Forelimb muscle (tissue), 1 donor: Measurements from ENCODE around the gene ZNF469. TPM values are rescaled to one million over a fixed set of nuclear protein-coding genes. Genes with fewer than 3 reads are reported as not detected.

Experiments used
- DNase-seq: peaks from one replicate; pipeline ENCODE4 v3.0.0-alpha.2; 2013; ENCODE audit warnings: low read depth
- polyA plus RNA-seq: library from polyadenylated mRNA; unstranded; fragments of 120-200 nt; gene quantifications from one replicate; pipeline ENCODE4 v1.2.1, GENCODE V29; 2013; ENCODE audit not compliant: insufficient read length

The ZNF469 gene
- polyA plus RNA-seq, 1 donor, result 4.9 TPM

DNA sequence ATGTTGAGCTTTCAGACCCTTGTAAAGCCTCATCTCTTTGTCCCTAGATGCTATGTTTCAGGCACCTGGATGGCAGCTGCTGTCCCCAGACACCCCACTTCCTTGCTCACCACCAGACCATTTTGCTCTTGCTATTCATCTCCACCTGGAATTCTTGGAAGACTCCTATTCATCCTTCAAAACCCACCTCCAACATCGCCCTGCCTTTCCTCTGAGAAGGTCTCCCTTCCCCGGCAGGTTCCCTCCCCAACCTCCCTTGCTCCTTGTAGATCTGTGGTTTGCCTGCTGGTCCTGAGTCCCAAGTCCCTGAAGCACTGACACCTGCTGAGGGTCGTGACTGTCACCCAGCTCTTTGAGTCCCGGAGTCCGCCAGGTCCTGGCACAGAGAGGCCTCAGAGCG is 9.9 kb downstream of the ZNF469 start:
- DNase-seq, result no peak

DNA sequence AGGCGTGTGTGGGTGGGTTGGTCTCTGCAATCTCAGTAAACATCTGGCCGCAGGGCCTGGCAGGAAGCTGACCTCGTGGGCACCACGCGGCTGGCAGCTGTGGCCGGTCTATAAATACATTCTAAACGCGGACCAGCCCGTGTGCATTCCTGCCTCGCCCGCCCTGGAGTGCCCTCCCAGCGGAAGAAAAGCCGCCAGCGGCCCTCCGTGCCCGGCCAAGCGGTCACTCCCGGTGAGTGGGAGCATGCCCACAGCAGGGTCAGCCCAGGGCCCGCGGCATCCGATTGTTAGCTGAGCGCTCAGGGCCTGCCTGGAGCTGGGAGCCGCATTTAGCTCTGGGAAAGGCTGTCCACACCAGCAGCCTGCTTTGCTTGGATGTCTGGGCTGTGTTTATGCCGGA is 10.3 kb downstream of the ZNF469 start:
- no peak for DNase-seq

DNA sequence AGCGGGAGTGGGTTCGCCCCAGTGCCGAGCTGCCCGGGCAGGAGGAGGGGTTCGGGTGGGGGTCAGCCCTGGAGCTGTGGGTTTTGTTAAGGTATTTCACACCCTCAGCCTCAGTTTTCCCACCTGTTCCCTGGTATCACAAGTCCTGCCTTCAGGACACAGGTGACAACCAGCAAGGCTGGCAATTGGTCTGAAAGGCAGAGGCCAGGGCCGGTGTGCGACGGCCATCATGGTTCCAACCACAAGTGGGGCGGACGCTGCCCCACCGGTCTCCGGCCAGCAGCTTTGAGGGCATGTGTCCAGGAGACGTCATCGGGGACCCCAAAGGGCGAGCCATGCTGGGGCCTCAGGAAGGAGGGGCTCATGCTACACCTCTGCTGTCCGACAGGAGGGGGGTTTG is 10.8 kb downstream of the ZNF469 start:
- no peak for DNase-seq

DNA sequence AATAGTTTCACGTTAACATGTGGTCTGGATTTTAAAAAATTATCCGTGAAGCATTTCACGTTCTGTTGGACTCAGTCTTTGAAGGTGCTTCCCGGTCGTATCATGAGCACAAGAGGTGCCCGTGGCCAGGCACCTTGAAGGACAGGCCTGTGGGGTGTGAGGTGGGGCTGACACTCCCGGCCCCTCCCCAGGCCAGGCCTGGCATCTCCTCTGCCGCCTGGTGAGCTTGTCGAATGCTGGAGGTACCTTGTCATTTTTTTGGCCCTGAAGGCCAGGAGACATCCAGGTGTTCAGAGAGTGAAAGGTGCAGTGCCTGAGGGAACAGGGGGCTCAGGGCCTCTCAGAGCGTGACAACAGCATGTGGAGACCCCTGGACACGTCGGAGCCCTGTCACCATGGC is 11.7 kb downstream of the ZNF469 start:
- DNase-seq, result no peak

DNA sequence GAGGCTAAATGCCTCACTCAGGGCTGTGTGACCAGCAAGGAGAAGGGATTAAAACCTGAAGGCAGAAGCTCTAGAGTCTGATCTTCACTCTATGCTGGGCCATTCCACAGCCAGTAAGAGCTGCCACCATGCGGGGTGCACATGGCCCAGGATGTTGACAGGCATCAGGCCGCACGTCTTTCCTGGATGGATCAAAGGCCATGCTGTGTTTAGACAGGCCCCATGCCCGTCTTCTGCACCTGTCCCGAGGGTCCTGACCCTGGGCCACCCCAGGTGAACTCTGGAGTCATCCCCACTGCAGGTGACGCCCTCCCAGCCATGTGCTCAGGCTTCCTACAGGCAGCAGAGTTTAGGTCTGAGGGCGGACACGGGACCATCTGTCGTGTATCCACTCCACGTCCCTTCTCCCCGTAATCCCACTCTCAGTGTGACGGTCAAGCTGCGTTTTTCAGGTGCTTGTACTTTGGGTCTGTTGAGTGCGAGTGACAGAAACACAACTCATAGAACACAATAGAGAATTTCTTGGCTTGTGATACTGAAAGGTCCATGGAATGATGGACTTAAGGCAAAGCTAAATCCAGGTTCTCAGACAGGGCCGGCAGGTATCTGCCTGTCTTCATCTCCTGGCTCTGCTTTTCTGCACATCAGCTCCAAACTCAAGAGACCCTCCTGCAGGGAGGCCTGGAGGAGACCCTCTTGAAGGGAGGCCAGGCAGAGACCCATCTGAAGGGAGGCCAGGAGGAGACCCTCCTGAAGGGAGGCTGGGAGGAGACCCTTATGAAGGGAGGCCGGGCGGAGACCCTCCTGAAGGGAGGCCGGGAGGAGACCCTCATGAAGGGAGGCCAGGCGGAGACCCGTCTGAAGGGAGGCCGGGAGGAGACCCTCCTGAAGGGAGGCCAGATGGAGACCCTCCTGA is 13.2 kb downstream of the ZNF469 start:
- no peak for DNase-seq

DNA sequence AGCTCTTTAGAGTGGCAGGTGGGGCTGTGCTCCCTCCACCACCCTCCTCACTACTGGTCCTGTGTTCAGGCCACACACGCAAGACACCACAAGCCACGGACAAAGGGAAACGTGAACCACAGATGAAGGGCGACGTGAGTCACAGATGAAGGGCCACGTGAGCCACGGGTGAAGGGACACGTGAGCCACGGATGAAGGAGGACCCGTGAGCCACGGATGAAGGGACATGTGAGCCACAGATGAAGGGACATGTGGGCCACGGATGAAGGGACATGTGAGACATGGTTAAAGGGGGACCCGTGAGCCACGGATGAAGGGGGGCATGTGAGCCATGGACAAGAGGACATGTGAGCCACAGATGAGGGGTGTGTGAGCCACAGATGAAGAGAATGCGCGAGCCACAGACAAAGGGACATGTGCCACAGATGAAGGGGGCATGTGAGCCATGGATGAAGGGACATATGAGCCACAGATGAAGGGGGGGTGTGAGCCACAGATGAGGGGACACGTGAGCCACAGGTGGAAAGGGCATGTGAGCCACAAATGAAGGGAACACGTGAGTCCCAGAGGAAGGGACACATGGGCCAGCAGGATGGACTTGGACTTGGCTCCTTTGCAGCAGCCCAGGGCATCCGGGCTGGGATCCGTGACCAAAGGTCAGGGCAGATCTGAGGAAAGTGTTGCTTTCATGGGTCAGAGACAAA is 15.6 kb downstream of the ZNF469 start:
- no peak for DNase-seq

DNA sequence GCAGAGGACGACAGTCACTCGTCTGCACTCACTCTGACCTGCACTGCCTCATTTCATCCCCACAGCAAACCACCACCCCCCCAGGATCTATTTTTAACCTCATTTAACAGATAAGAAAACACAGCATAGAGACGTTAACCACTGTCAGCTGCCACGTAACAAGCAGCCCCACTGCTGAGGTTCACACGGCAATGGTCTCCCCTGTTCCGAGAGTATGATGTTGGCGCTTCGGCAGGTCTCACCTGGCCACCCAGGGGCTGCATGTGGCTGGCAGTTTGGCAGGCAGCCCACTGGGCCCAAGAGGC is 16.1 kb downstream of the ZNF469 start:
- DNase-seq, result no peak

DNA sequence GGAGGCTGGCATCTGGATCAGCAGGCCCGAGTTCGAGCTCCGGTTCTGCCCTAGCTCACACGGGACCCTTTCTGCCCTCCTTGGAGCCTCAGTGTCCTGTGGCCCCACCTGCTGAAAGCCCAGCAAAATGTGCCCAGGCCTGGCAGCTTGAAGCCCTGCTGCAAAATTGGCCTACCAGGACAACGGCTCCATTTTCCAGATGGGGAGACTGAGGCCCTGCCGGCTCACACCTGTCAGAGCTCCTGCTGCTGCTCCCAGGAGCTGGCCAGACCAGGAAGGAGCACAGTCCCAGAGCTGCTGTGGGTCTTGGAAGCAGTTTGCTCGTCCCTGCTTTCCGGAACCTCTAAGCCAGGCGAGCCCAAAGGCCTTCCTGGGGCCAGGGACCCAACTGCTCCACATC is 17.4 kb downstream of the ZNF469 start:
- no peak for DNase-seq

DNA sequence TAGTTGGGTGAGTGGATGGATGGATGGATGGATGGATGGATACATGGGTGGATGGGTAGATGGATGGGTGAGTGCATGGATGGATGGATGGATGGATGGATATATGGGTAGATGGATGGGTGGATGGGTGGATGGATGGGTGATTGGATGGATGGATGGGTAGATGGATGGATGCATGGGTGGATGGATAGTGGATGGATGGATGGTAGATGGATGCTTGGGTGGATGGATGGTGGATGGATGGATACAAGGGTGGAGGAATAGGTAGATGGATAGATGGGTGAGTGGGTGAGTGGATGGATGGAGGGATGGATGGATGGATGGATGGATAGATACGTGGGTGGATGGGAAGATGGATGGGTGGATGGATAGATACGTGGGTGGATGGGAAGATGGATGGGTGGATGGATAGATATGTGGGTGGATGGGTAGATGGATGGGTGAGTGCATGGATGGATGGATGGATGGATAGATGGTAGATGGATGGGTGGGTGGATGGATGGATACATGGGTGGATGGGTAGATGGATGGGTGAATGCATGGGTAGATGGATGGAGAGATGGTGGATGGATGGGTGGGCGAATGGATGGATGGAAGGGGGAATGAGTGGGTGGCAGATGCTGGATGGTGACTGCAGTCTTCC is 19.0 kb downstream of the ZNF469 start:
- DNase-seq, result no peak

DNA sequence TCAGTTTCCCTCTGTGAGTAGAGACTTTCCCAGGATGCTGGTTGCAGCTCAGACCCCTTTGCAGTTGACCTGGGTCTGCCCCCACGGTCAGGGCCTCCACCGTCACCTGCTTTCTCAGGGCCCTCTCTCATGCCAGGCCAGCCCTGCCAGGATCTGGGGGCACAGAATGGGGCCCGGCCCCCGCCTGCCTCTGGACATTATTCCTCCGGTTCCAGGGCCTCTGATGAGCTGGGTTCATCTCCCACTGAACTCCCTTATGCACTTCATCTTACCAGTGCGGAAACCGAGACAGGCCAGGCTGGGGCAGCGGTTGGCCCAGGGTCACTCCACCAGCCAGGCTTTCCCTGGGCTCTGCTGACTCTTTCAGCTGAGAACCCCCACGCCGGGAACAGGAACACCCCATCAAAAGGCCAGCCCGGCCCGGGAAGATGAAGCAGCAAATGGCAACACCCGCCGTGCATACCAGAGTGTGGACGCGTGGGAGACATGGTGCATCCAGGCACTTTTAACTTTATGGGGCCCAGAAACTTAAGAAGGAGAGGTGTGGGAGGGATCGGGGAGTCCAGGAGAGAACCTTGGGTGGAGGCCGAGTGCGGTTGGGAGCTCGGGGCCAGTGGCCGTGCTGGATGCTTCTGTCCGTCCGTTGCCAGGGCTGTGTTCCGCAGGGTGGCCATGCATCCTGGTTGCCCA is 19.9 kb downstream of the ZNF469 start:
- no peak for DNase-seq

DNA sequence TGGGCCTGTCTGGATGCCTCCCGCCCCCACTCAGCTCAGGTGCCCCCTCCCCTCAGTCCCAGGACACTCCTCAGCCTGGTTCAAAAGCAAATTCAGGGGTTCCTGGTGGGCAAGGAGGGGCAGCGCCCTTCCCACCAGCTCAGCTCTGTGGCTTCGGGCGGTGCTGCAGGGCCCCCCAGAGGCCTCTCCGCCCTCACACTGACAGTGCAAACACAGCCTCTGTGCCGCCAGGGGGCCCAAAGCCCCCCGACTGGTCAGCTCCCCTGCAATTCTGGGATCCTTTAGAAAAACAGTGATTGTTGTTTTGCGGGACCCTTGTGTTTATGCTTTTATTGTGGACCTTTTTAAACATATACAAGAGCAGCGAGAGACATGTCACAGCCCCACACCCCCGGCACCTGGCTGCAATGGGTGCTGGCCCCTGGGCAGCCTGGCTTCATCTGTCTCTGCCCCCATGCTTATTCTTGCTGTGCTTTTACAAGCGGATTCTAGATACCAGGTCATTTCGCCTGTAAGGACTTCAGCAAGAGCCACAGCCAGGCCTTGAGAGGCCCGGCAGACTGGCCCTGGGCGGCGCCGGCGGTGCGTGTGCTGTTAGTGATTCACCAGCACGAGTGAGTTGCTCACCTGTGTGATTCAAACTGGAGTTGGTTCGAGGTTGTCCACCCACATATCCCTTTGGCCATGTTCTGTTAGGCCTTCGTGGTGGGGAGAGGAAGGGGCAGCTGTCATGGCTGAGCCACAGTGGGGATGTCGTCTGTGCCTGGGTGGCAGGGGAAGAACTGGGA is 21.2 kb downstream of the ZNF469 start:
- no peak for DNase-seq

DNA sequence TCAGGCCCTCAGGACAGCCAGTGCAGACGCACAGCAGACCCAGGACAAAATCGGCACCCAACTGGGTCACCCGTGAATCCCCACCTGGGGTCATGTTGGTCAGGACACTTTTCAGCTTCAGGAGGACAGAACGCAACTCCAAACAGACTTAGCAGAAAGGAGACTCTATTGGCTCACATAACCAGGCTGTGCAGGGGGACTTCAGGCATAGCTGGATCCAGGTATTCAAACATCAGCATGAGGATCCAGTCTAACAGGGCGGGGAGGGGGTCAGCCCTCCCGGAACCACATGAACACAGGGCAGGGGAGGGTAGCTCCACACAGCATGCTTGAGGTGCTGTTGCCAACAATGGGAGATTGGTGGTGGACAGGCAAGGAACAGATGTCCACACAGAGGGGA is 22.0 kb downstream of the ZNF469 start:
- DNase-seq, result no peak

DNA sequence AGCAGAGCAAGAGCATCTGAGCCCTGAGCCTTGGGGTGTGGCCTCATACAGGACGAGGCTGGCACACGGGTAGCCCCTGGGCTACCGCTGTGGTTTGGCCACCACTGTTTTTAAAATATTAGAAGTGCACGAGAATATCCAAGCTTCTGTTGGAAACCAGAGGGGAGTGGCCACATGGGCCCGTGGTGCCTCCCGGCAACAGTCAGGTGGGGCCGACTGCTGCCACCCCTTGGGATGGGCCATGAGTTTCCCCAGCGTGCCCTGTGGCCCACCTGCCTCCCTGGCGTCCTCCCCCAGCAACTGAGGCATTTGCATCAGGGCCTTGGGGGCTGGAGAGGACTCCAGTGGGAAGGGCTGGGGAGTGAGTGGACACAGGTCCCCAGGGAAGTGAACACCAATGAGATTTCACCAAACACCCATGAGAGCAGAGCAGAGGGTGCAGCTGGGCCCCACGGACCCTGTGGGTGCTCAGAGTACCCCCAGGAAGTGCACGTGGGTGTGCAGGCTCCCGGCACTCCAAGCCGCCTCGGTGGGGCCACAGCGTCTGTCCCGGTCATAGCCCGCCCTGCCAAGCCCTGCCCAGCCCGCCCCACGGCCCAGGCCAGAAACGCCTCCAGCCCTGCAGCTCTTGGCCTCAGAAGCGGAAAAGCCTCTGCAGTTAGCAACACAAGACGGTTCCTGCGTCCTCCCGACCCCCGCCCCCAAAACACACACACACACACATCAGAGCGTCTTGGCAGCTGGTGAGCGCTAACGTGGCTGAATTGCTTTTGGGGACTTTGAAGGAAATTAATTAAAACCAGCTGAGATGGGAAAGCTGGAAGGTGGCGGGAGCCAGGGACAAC is 22.7 kb downstream of the ZNF469 start:
- DNase-seq, result peak; percentile 81

DNA sequence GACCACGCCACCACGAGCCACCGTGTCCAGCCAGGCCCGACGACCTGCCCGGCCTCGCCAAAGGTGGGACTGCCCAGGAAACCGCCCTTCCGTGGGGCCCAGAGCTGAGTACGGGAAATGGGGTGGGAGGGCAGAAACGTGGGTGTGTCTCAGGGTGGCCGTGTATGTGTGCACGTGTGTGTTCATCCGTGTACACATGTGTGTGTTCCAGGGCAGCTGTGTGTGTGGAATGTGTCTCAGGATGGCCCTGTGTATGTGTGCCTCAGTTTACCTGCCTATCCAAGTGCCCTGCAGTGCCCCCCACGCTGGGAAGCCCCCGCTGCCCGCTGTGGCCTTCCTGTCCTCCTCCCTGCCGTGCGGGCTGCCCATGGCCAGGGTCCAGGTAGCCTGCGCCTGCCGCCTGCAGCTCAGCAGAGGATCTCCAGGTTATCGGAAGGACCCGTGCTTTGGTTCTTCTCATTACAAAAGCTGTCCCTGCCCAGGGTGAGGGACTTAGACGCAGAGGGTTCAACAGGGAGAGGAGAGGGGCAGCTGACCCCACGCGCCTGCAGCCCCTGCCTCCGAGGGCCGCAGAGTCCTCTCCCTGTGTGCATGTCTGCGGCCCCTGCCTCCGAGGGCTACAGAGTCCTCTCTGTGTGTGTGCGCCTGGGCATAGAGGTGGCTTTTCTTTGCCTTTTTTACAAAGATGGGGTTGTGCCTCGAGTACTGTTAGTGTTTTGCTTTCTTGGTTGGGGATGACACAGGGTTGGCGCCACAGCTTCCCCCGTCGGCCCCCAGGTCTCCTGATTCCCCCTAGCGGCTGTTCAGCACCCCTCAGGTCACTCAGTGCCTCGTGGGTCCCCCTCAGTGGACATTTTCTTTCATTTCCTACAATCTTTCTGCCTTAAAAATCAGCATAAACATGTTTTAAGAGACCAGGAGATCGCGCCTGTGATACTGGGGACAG is 23.6 kb downstream of the ZNF469 start:
- DNase-seq, result no peak

DNA sequence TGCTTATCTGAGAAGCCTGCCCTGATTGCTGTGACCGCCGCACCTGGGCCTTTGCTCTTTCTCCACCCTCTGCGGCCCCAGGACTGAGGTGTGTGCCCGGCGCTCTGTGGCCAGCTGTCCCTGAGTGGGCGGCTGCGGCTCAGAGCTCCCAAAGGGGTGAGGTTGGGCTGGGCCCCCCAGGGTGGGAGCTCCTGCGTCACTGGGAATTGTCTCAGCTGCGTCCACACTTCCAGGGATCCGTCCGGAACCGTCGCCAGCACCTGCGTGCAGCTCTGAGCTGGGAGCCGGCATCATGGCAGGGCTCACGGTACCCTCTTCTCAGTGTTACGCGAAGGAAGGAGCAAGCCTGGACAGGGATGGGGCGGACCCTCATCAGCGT is 24.3 kb downstream of the ZNF469 start:
- DNase-seq, result no peak

DNA sequence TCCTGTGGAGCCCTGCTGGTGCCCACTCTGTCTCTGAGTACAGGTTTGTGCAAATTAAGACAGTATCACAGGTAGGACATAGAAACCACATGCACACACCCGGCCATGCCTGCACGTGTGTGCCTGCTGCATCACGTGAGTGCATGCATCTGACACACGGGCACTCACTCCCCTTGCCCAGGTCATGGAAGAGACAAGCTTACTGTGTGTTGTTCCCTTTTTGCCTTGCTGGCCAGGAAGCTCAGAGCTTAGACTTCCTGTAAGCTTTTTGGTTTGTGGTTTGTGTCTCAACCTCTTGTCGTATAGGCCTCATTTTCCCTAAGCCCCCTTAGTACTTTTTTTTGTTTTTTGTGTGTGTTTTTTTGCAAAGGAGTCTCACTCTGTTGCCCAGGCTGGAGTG is 25.0 kb downstream of the ZNF469 start:
- no peak for DNase-seq

DNA sequence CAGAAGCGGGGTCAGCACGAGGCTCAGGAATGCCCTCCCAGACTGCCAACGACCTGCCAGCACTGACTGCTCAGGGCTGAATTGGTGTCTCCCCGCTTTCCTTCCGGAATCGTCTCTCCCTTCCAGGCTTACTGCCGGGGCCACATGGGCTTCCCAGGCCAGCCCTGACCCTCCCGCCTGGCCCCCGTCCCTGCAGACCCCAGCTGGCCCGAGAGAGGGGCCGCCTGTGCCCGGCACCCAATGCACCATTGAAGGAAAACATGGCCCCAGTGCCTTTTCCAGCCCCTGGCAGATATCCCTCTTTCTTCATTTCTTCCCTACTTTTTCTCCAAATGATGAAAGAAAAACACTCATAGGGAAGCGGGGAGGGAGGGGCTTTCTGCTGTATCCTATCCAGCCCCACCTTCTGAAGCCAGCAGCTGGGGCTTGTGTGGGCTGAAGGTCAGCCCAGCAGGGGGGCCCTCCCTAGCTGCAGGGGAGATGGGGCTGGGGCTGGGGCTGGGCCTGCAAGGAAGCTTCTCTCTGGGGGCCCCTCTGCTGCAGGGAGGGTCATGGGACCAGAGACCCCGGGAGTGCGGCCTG is 25.9 kb downstream of the ZNF469 start:
- no peak for DNase-seq

DNA sequence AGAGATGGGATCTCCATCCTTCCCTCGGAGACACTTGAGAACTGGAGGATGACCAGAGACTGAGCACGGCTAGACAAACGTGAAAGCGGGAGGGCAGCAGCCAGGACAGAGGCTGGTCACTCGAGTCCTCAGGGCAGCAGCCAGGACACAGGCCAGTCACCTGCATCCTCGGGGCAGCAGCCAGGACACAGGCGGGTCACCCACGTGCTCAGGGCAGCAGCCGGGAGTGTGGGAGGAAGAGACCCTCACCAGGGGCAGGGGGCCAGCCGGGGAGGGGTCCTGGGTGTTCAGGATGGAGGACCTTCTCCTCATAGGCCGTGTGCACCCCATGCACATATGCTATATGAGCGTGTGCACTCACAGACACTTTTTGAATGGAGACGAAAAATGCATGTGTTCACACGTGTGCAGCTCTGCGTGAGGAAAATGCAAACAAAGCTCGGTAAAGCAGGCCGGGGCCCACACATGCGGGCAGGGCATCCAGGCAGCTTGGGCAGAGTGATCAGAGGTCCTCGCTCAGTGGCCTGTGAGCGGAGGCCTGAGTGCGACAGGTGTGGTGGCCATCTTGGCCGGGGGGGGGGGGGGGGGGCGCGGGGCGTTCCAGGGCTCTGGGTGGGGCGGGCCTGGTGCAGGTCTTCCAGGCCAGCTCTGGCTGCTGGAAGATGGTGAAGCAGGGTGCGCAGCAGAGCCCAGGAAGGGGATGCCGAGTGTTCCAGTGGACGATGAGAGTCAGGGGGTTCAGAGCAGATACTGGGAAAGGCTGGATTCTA is 26.7 kb downstream of the ZNF469 start:
- no peak for DNase-seq
